K562 (cell line): ENCODE results near the gene TRIM47.

Source experiments
- FOXA1 ChIP-seq: fragments of 450-650 bp; IDR thresholded peaks from 2 replicates; pipeline ENCODE4 v1.6.1; 2016; ENCODE audit warnings: mild to moderate bottlenecking, borderline replicate concordance
- FOXP1 ChIP-seq: sonication (generic); formaldehyde crosslinking; IDR thresholded peaks from 2 replicates; pipeline ENCODE4 v1.8.0; 2022; ENCODE audit warnings: mild to moderate bottlenecking, missing genetic modification reagents
- MAZ ChIP-seq, 2 experiments: fragments of 450-650 bp in 1 of 2; sonication (generic) in 1 of 2; formaldehyde crosslinking; IDR thresholded peaks in 1 of 2; conservative IDR thresholded peaks in 1 of 2; 2 replicates each; pipeline versions ENCODE4 v1.4.0 to v1.5.0; 2020; ENCODE audit warnings: mild to moderate bottlenecking in 1 of 2, missing genetic modification reagents in 1 of 2
- NBN ChIP-seq: fragments of 450-650 bp; IDR thresholded peaks from 2 replicates; pipeline ENCODE4 v1.6.1; 2016; ENCODE audit warnings: low read depth, mild to moderate bottlenecking
- NFIC ChIP-seq: fragments of 450-650 bp; IDR thresholded peaks from 2 replicates; pipeline ENCODE4 v1.6.1; 2017; ENCODE audit warnings: mild to moderate bottlenecking, inconsistent platforms
- POLR2AphosphoS2 ChIP-seq: IDR thresholded peaks from 2 replicates; pipeline ENCODE4 v1.6.1; 2012; ENCODE audit warnings: low read length, improper control_type of control experiment
- SMARCA5 ChIP-seq: fragments of 450-650 bp; IDR thresholded peaks from 2 replicates; pipeline ENCODE4 v1.6.1; 2016
- SP1 ChIP-seq: sonication (generic); formaldehyde crosslinking; IDR thresholded peaks from 2 replicates; pipeline ENCODE4 v1.8.1; 2022; ENCODE audit warnings: mild to moderate bottlenecking, missing genetic modification reagents
- ZBTB1 ChIP-seq: sonication (generic); formaldehyde crosslinking; IDR thresholded peaks from 2 replicates; pipeline ENCODE4 v1.8.1; 2023; ENCODE audit warnings: missing genetic modification reagents, low read depth, mild to moderate bottlenecking, borderline replicate concordance
- ZBTB7A ChIP-seq: IDR thresholded peaks from 2 replicates; pipeline ENCODE4 v1.6.1; 2011; ENCODE audit warnings: low read depth, mild to moderate bottlenecking, low read length, moderate library complexity, borderline replicate concordance; ENCODE audit not compliant: control insufficient read depth
- TF ChIP-seq, protein P1 (sequence below): sonication (generic); formaldehyde crosslinking; IDR thresholded peaks from 2 replicates; pipeline ENCODE4 v1.8.0; 2022; ENCODE audit warnings: mild to moderate bottlenecking, missing genetic modification reagents
- TF ChIP-seq, protein P2 (sequence below): fragments of 200-600 bp; sonication (generic); IDR thresholded peaks from one replicate; pipeline ENCODE4 v1.6.1; 2012; ENCODE audit warnings: mild to moderate bottlenecking, low read depth, low read length, inconsistent platforms
- TF ChIP-seq, protein P3 (sequence below): sonication (generic); IDR thresholded peaks from 2 replicates; pipeline ENCODE4 v1.6.1; 2016
- TF ChIP-seq, protein P4 (sequence below), 3 experiments: IDR thresholded peaks in 2 of 3; conservative IDR thresholded peaks in 1 of 3; 2 replicates each; pipeline ENCODE4 v1.5.1; 2011 to 2012; ENCODE audit warnings: low read length in 3 of 3, mild to moderate bottlenecking in 3 of 3, control low read depth in 2 of 3, improper control_type of control experiment in 1 of 3, inconsistent platforms in 1 of 3, low read depth in 1 of 3, mixed read lengths in 1 of 3, moderate library complexity in 1 of 3; ENCODE audit not compliant: insufficient read depth in 2 of 3

DNA sequence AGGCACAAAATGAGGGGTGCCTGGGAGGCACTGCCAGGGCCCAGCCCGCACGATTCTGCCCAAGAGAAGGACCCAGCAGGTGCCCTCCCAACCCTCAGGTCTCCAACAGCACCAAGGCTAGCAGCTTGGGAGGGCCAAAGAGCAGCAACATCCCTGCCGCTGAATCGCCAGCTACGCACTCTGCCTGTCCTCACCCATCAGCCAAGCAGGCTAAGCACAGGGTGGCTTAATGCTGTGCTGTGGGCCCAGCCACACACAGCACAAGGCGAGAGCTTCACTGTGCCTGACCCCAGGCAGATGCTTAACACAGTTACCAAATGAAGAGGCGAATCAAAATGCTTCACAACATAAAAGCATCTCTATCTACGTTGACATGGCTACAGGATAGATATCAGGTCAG, 36.9 kb upstream of the TRIM47 start:
- TF ChIP-seq ZBTB7A = no peak
- no peak for TF ChIP-seq SMARCA5
- TF ChIP-seq, protein P1, sequence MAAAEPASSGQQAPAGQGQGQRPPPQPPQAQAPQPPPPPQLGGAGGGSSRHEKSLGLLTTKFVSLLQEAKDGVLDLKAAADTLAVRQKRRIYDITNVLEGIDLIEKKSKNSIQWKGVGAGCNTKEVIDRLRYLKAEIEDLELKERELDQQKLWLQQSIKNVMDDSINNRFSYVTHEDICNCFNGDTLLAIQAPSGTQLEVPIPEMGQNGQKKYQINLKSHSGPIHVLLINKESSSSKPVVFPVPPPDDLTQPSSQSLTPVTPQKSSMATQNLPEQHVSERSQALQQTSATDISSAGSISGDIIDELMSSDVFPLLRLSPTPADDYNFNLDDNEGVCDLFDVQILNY = no peak
- TF ChIP-seq, protein P2, sequence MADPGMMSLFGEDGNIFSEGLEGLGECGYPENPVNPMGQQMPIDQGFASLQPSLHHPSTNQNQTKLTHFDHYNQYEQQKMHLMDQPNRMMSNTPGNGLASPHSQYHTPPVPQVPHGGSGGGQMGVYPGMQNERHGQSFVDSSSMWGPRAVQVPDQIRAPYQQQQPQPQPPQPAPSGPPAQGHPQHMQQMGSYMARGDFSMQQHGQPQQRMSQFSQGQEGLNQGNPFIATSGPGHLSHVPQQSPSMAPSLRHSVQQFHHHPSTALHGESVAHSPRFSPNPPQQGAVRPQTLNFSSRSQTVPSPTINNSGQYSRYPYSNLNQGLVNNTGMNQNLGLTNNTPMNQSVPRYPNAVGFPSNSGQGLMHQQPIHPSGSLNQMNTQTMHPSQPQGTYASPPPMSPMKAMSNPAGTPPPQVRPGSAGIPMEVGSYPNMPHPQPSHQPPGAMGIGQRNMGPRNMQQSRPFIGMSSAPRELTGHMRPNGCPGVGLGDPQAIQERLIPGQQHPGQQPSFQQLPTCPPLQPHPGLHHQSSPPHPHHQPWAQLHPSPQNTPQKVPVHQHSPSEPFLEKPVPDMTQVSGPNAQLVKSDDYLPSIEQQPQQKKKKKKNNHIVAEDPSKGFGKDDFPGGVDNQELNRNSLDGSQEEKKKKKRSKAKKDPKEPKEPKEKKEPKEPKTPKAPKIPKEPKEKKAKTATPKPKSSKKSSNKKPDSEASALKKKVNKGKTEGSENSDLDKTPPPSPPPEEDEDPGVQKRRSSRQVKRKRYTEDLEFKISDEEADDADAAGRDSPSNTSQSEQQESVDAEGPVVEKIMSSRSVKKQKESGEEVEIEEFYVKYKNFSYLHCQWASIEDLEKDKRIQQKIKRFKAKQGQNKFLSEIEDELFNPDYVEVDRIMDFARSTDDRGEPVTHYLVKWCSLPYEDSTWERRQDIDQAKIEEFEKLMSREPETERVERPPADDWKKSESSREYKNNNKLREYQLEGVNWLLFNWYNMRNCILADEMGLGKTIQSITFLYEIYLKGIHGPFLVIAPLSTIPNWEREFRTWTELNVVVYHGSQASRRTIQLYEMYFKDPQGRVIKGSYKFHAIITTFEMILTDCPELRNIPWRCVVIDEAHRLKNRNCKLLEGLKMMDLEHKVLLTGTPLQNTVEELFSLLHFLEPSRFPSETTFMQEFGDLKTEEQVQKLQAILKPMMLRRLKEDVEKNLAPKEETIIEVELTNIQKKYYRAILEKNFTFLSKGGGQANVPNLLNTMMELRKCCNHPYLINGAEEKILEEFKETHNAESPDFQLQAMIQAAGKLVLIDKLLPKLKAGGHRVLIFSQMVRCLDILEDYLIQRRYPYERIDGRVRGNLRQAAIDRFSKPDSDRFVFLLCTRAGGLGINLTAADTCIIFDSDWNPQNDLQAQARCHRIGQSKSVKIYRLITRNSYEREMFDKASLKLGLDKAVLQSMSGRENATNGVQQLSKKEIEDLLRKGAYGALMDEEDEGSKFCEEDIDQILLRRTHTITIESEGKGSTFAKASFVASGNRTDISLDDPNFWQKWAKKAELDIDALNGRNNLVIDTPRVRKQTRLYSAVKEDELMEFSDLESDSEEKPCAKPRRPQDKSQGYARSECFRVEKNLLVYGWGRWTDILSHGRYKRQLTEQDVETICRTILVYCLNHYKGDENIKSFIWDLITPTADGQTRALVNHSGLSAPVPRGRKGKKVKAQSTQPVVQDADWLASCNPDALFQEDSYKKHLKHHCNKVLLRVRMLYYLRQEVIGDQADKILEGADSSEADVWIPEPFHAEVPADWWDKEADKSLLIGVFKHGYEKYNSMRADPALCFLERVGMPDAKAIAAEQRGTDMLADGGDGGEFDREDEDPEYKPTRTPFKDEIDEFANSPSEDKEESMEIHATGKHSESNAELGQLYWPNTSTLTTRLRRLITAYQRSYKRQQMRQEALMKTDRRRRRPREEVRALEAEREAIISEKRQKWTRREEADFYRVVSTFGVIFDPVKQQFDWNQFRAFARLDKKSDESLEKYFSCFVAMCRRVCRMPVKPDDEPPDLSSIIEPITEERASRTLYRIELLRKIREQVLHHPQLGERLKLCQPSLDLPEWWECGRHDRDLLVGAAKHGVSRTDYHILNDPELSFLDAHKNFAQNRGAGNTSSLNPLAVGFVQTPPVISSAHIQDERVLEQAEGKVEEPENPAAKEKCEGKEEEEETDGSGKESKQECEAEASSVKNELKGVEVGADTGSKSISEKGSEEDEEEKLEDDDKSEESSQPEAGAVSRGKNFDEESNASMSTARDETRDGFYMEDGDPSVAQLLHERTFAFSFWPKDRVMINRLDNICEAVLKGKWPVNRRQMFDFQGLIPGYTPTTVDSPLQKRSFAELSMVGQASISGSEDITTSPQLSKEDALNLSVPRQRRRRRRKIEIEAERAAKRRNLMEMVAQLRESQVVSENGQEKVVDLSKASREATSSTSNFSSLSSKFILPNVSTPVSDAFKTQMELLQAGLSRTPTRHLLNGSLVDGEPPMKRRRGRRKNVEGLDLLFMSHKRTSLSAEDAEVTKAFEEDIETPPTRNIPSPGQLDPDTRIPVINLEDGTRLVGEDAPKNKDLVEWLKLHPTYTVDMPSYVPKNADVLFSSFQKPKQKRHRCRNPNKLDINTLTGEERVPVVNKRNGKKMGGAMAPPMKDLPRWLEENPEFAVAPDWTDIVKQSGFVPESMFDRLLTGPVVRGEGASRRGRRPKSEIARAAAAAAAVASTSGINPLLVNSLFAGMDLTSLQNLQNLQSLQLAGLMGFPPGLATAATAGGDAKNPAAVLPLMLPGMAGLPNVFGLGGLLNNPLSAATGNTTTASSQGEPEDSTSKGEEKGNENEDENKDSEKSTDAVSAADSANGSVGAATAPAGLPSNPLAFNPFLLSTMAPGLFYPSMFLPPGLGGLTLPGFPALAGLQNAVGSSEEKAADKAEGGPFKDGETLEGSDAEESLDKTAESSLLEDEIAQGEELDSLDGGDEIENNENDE = no peak
- TF ChIP-seq FOXP1 (CRISPR knock-in tag) = no peak
- no peak for TF ChIP-seq ZBTB1
- TF ChIP-seq FOXA1 = no peak
- no peak for TF ChIP-seq MAZ (CRISPR knock-in tag; conservative IDR thresholded peaks at IDR 0.05 in 1 of 2, IDR thresholded peaks at IDR 0.05 in 1 of 2)
- TF ChIP-seq, protein P3, sequence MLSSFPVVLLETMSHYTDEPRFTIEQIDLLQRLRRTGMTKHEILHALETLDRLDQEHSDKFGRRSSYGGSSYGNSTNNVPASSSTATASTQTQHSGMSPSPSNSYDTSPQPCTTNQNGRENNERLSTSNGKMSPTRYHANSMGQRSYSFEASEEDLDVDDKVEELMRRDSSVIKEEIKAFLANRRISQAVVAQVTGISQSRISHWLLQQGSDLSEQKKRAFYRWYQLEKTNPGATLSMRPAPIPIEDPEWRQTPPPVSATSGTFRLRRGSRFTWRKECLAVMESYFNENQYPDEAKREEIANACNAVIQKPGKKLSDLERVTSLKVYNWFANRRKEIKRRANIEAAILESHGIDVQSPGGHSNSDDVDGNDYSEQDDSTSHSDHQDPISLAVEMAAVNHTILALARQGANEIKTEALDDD = no peak
- TF ChIP-seq, protein P4, sequence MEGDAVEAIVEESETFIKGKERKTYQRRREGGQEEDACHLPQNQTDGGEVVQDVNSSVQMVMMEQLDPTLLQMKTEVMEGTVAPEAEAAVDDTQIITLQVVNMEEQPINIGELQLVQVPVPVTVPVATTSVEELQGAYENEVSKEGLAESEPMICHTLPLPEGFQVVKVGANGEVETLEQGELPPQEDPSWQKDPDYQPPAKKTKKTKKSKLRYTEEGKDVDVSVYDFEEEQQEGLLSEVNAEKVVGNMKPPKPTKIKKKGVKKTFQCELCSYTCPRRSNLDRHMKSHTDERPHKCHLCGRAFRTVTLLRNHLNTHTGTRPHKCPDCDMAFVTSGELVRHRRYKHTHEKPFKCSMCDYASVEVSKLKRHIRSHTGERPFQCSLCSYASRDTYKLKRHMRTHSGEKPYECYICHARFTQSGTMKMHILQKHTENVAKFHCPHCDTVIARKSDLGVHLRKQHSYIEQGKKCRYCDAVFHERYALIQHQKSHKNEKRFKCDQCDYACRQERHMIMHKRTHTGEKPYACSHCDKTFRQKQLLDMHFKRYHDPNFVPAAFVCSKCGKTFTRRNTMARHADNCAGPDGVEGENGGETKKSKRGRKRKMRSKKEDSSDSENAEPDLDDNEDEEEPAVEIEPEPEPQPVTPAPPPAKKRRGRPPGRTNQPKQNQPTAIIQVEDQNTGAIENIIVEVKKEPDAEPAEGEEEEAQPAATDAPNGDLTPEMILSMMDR (IDR thresholded peaks at IDR 0.05 in 2 of 3, conservative IDR thresholded peaks at IDR 0.05 in 1 of 3; ENCODE audit: insufficient read depth in 2 of 3, low read depth in 1 of 3, low read length in 3 of 3) = no peak
- no peak for TF ChIP-seq POLR2AphosphoS2
- no peak for TF ChIP-seq NFIC
- no peak for TF ChIP-seq SP1 (CRISPR knock-in tag)
- TF ChIP-seq NBN = no peak
